NCI-H1694 treated with DMSO at 0.1 percent for 48 hours (cell line): Measurements from ENCODE around the gene TRAF2.

Source experiments
- DNase-seq: peaks from one replicate; lab custom pipeline; 2025; lab: John Stamatoyannopoulos, UW

TRAF2 gene

DNA sequence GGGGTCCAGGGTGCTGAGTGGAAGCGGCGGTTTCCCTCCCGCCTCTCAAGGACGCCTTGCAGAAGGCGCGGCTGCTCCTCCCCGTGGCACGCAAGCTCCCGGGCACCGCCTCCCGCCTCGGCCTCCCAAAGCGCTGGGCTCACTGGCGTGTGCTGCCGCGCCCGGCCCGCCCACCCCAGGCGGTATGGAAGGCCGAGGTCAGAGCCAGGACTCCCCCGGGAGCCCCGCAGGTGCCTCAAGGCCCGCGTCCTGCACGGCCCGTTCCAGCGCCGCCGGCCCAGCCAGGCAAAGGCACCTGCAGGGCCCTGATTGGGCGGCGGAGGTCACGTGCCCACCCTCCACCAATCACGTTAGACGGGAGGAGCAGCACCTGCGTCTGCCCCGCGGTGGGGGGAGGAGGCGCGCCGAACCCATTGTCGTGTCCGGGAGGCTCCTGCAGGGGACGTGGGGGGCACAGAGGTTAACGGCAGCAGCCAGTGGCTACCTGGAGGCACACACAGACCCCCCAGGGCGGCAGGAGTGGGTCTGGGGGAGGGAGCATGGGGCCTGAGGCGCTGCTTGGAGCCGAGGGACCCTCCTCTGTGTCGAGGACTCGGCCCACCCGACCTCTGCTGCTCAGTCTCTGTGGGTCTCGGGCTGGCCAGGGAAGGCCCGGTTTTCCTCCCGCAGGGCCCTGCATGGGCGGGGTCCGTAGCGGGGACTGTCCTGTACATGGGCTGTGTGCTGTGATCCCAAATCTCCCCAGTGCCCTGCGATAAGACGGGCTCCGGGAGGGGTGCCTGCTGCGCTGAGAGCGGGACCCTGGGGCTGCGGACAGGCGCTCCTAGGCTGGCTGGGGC is 63.7 kb downstream of the TRAF2 start:
- DNase-seq: peak; percentile 71

DNA sequence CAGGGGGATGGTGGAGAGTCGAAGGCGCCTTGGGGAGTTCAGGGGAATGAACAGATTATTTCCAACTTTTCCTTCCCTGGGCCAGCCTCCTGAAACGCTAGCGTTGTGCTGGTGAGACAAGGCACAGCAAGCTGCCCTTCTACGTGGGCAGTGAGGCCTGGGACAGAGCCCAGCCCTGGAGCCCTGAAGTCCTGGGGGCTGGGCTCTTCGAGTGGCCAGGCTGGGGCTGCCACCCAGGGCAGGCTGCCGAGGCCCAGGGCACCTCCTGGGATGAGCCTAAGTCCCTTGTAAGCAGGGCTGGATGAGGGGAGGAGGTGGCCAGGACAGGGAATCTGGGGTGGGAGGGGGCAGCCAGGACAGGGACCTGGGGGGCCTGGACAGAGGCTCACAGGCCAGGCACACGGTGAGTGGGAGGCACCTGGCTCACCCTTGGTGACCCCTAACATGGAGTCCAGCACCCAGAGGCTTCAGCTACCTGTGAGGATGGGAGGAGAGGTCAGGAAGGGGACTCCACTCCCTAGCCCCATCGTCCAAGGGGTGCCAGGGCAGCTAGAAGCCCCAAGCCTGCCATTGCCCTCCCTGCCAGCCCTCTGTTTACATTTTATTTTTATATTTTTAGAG is 64.5 kb downstream of the TRAF2 start:
- DNase-seq: no peak

- no peak for DNase-seq
Observed at GRCh38 chr9:136951541-136952320, 65.4 kb downstream of the TRAF2 start, which contains the start of gene LCN12. TSS of gene LCN12 (plus strand) at chr9:136952273. CDS start at chr9:136952328, 55 bp downstream.

DNA sequence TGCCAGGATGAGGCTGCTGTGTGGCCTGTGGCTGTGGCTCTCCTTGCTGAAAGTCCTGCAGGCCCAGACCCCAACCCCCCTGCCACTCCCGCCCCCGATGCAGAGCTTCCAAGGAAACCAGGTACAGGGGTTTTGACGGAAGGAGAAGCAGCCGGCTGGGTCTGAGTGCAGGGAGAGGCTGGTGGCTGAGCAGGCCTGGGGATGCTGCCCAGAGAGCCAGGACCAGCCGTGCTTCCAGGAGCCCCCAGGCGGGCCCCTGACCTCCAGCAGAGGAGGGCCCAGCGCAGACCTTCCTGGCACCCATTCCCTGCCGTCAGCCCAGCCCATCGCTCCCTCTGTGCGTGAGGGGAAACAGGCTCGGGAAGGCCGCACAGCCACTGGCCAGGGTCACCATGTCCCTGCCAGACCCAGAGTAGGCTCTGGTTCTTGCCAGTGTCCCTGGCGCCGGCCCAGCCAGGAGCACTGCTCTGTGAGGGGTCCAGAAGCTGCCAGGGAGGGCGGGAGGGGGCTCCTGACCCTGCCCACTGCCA is 66.1 kb downstream of the TRAF2 start:
- DNase-seq: no peak

GRCh38 chr9:136952876-136953770 is 66.8 kb downstream of the TRAF2 start:
- DNase-seq: no peak

- DNase-seq: no peak
Observed at GRCh38 chr9:136953771-136954269, 67.5 kb downstream of the TRAF2 start.

GRCh38 chr9:136954270-136955083 is 68.2 kb downstream of the TRAF2 start:
- no peak for DNase-seq

DNA sequence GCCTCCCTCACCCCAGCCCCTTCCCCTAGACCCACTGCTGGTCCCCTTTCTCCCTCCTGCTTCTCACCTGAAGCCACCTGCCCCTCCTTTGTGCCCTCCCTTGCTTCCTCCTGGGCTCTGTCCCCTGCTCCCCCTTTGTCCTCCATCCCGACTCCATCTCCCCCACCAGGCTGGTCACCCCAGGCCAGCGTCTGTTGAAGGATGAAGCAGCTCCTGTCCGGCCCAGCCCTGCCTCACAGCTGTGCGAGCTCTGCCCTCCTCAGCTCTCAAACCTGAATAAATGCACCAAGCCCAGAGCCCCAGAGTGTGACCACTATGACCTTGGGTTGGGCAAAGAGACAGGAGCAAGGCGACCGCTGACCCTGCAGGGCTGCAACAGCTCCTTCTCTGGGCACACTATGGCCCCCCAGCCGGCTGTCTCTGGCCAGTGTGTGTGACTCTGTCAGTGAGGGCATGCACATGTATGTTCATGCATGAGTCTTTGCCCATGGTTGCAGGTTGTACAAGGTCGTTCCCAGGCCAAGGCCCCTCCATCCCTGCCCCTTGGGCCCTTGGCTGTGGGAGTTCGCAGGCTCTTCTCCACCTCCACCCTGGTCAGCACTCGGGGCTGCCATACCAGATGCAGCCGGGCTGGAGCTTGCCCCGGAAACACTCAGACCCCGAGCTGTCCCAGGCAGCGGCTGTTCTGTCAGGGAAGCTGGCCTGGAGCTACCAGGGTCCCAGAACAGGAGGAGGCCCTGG is 69.1 kb downstream of the TRAF2 start:
- DNase-seq: no peak

DNA sequence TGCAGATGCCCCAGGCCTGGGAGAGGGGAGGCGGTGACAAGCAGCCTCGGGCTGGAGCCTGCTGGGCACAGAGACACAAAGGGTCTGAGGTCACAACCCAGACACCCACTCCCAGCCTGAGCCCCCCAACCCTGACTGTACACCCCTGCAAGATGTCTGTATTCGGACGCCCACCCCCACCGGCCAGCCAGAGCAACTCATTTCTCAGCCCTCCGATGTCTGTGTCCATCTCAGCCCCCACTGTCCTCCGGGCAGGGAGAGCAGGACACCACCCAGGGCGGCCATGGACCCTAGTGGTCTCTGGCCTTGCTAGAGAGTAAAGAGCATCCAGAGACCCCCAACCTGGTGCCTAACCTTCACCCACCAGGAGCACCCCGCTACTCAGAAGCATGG is 69.6 kb downstream of the TRAF2 start:
- DNase-seq: no peak

DNA sequence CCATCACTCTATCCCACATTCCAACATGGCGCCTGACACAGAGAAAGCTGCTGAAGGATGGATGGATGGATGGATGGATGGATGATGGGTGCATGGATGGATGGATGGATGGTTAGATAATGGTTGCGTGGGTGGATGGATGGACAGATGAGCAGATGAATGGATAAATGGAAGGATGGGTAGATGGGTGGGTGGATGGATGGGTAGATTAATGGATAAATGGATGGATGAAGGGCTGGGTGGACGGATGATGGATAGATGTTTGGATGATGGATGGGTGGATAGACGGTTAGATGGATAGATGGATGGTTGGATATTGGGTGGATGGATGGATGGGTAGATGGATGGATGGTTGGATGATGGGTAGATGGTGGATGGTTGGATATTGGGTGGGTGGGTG is 70.3 kb downstream of the TRAF2 start:
- no peak for DNase-seq

- no peak for DNase-seq
Observed at GRCh38 chr9:136957461-136957860, 71.1 kb downstream of the TRAF2 start.

DNA sequence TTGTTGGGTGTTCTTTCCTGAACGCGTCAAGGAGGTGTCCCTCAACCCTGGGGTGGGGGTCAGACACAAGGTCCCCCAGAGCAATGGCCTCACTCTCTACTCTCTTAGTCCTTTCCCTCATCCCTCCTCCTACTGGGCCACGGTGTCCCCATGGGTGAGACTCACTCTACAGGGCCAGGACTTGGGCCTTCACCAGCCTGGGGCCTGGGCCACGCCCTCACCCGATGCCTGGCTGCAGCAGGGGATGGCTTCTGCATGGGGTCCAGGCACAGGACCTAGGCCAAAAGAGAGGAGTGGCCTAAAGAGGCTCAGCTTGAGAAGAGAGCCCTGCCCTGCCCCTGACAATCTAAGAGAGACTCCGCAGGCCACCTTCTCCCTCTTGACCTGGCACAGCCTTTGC is 71.6 kb downstream of the TRAF2 start:
- DNase-seq: no peak

DNA sequence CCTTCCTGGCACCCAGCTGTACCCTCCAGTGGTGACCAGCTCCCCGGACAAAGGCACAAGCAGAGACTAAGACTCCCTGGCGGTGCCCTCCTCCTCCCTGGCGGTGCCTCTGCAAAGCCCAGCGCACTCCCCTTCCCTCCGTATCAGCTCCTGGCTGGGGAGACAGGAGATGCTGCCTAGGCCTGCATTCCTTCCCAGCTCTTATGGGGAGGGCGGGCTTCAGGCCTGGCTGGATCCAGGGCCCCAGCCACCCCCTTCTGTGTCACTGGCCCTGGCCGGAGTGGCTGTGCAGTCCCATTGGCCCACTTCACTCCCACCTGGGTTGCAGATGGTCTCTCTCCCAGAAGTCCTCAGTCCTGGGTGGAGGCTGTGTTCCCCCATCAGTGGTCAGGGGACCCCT is 72.2 kb downstream of the TRAF2 start:
- DNase-seq: no peak

DNA sequence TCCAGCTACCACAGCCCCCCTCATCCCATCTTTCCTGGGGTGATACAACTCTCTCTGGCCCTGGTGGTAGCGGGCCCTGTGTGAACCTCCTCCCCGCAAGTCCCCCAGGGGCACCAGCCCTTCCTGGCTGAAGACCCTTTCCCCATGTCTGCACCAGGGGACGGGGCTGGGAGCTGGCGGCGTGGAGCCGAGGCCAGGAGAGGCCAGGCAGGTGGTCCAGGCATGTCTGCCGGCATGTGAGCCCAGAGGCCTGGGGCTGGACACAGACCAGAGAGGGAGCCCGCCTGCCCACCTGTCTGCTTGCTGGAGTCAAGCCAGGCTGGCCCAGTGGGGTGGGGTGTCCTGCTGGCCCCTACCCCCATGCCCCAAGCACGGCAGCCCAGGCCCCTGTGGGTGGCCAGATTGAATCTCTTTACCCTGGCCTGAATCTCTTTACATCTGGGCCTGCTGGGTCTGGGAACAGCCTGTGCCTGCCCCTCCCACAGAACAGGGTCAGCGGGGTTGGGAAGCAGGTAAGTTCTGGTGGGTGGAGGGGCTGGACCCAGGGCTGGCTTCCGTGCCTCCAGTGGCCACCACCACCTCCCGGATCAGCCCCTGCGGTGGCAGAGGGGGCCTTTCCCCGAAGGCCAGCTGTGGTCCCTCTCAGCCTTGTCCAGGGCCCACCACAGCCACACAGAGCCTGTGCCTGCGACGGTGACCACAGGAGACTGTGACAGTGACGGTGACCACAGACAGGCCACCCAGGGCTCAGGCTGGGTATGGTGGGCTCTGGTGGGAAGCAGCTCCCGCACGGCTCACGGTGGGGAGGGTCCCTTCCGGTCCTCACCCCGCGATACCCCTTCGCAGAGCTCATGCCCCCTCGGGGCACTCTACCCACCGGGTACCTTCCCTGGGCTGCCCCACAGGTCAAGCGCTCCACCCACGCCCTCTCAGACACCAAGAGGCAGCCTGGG is 72.9 kb downstream of the TRAF2 start:
- no peak for DNase-seq

DNA sequence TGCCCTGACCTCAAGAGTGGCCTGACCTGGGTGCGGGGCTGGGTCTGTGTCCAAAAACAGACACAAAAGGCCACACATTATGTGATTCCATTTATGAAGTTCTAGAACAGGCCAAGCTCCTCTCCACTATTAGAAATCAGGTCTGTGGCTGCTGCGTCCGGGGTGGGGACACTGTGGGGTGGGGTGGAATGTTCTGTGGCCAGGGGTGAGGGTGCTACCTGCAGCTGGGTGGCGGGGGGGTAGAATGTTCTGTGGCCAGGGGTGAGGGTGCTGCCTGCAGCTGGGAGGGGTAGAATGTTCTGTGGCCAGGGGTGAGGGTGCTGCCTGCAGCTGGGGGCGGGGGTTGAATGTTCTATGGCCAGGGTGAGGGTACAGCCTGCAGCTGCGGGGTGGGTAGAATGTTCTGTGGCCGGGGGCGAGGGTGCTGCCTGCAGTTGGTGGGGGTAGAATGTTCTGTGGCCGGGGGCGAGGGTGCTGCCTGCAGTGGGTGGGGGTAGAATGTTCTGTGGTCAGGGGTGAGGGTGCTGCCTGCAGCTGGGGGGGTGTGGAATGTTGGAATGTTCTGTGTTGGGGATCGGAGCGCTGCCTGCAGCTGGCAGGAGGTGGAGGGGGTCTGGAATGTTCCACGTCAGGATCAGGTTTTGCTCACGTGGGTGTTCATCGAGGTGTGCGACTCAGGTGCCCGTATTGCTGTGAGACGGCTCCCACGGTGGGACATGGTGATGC is 74.1 kb downstream of the TRAF2 start:
- DNase-seq: no peak

DNA sequence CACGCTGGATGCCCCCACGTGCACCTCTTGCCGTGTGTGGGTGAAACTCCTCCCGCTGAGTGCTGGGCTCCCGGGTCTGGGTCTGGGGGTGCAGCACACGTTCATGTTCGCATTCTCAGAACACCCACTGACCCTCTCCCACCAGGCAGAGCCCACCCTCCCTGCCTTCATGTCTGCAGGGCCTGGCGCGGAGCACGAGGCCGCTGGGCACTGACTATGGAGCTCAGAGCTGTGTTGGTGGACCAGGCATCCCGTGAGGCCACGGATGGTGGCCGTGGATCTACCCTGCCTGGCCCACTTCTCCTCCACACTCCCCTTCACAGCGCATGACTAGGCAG is 74.6 kb downstream of the TRAF2 start:
- DNase-seq: no peak

GRCh38 chr9:136961279-136962065 is 75.2 kb downstream of the TRAF2 start:
- no peak for DNase-seq
